ENCODE results near the gene SLC16A7. TPM values are rescaled to one million over a fixed set of nuclear protein-coding genes. Genes with fewer than 3 reads are reported as not detected.

SLC16A7 gene, protein sequence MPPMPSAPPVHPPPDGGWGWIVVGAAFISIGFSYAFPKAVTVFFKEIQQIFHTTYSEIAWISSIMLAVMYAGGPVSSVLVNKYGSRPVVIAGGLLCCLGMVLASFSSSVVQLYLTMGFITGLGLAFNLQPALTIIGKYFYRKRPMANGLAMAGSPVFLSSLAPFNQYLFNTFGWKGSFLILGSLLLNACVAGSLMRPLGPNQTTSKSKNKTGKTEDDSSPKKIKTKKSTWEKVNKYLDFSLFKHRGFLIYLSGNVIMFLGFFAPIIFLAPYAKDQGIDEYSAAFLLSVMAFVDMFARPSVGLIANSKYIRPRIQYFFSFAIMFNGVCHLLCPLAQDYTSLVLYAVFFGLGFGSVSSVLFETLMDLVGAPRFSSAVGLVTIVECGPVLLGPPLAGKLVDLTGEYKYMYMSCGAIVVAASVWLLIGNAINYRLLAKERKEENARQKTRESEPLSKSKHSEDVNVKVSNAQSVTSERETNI
- 100 to 1,000 TPM in 1 of 8 experiments, 10 to 100 TPM in 2, 1 to 10 TPM in 5; 2.5 to 137 (median 6.4) TPM for total RNA-seq

- Histone ChIP-seq H3K4me3 (peak within 1 kb of the TSS; percentile 41 to 61 (median 51)), H3K4me1 (replicated peaks in 1 of 2) (peaks cover 0 to 10% of the 10 kb centered on the region in 2 donors), H3K27ac (peak within 1 kb of the TSS; percentile 91 to 92)
- in situ Hi-C loops (cut with MboI; ENCODE audit: low pct_unique_long_range_greater_than_20kb in 2 of 9, low sequenced_read_pairs in 9 of 9, unreplicated experiment in 9 of 9): loop anchor here in 2 of 9 experiments (25.0 kb wide), 2 partner anchors 159 to 184 kb away; no protein-coding TSS in a partner anchor
- peak; percentile 58 to 87 (median 82) for ATAC-seq (replicated peaks in 6 of 8)
- WGBS, 10 experiments: 0 to 20% (median 0%) methylated on average over 1 to 14 of the region's 61 CpGs; no CpG with 5 or more reads in 5 of the 10 experiments
These were observed at the start of gene SLC16A7 for GRCh38 chr12:59595883-59596540. SLC16A7 (plus strand) TSS chr12:59596029; CDS start chr12:59704802, 108,773 bp downstream.

GRCh38 chr12:59548930-59549329 lies 46.9 kb upstream of the SLC16A7 start:
- H3K4me1 ChIP-seq (replicated peaks in 1 of 2): no peaks in the 10 kb centered on the region
- H3K4me3 ChIP-seq: no peak overlapping the region
- peak in 1 of 8 experiments; percentile 18 for ATAC-seq (replicated peaks in 6 of 8)
- 80 to 100% (median 80%) methylated on average over 1 to 2 of the region's 3 CpGs; no CpG with 5 or more reads in 7 of the 10 experiments for WGBS, 10 experiments
- no peak overlapping the region for H3K27ac ChIP-seq
- in situ Hi-C loops (cut with MboI; ENCODE audit: low pct_unique_long_range_greater_than_20kb in 2 of 9, low sequenced_read_pairs in 9 of 9, unreplicated experiment in 9 of 9): no loop called here

DNA sequence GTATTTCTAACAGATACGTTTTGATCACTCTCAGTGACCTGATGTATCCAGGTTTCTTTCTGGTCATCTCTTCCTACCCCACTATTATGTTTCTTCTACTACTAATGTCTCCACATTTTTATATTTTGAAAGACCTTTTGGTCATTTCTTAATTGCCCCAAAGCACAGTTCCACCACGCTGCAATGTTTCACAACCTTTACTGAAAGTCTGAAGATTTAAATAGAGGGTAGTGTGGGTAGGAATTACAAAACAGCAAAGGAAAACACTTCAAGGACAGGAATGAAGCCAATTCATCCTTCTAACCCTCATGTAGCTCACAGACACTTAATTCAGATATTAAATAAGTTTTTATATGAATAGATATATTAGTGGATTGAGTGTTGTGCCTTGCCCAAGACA lies 36.1 kb upstream of the SLC16A7 start:
- in situ Hi-C loops (cut with MboI; ENCODE audit: low pct_unique_long_range_greater_than_20kb in 2 of 9, low sequenced_read_pairs in 9 of 9, unreplicated experiment in 9 of 9): no loop called here
- WGBS, 10 experiments: 17 to 92% (median 69%) methylated on average over 1 to 2 of the region's 2 CpGs; no CpG with 5 or more reads in 6 of the 10 experiments
- H3K4me3 ChIP-seq: no peak overlapping the region
- H3K4me1 ChIP-seq (replicated peaks in 1 of 2): no peaks in the 10 kb centered on the region
- no peak for ATAC-seq (replicated peaks in 6 of 8)
- H3K27ac ChIP-seq: no peak overlapping the region

DNA sequence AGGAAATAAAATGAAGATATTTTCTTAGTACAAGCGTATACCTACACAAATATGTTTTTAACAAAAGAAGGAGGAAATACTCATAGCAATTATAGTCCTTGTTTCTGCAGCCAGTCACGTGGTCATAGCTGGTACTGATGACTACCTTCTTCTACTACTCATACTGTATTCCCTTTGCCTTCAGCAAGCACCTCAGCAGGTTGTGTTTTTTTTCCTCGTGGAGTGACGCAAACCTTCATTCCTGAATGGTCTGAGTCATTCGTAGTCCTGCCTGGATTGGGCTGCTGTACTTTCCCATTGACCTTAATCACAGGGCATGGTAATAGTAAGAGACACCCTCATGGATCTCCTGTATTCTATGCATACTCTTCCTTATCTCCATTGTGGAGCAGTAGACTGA lies 25.7 kb upstream of the SLC16A7 start:
- in situ Hi-C loops (cut with MboI; ENCODE audit: low pct_unique_long_range_greater_than_20kb in 2 of 9, low sequenced_read_pairs in 9 of 9, unreplicated experiment in 9 of 9): no loop called here
- H3K4me1 ChIP-seq (replicated peaks in 1 of 2): no peaks in the 10 kb centered on the region
- ATAC-seq (replicated peaks in 6 of 8): no peak

DNA sequence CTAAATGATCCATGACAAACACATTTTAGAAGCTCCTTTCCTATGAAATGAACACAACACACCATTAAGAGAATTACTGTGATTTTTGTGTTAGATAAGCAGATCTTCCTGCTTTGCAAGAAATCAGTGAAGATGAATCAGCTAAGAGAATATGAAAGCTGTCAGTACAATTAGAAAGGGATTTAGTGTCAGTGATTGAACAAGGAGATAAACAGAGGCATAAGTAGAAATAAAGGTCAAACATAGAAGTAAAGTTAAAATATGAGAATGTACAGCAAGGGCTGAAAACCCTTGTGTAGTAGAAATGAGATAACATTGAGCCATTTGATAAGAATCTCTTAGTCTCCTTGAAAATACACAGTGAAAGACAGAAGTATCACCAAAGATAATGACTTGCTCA lies 21.4 kb upstream of the SLC16A7 start:
- Histone ChIP-seq H3K27ac (no peak overlapping the region), H3K4me1 (replicated peaks in 1 of 2) (no peaks in the 10 kb centered on the region), H3K4me3 (no peak overlapping the region)
- in situ Hi-C loops (cut with MboI; ENCODE audit: low pct_unique_long_range_greater_than_20kb in 2 of 9, low sequenced_read_pairs in 9 of 9, unreplicated experiment in 9 of 9): no loop called here
- ATAC-seq (replicated peaks in 6 of 8): no peak

More for the DNA sequence above, 25.7 kb upstream of the SLC16A7 start:
- H3K4me3 ChIP-seq: no peak overlapping the region
- WGBS, 10 experiments: 70 to 100% (median 97%) methylated on average over 1 to 5 of the region's 5 CpGs; no CpG with 5 or more reads in 1 of the 10 experiments
- no peak overlapping the region for H3K27ac ChIP-seq

DNA sequence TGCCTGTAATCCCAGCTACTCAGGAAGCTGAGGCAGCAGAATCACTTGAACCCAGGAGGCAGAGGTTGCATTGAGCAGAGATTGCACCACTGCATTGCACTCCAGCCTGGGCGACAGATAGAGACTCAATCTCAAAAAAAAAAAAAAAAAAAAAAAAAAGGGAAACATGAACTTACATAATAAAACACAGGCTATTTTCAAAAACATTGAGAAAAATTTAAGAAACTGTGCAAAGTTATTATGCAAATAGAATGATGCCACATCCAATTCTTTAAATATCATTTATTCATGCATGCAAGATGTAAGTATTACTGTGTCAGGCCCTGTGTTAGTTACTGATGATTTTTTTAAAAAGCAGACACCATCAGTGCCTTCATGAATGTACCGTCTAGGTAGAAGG lies 20.0 kb upstream of the SLC16A7 start:
- no peak for ATAC-seq (replicated peaks in 6 of 8)
- H3K4me3 ChIP-seq: no peak overlapping the region
- 89 to 100% (median 100%) methylated on average over 1 to 2 of the region's 2 CpGs for WGBS, 10 experiments
- in situ Hi-C loops (cut with MboI; ENCODE audit: low pct_unique_long_range_greater_than_20kb in 2 of 9, low sequenced_read_pairs in 9 of 9, unreplicated experiment in 9 of 9): loop anchor here in 2 of 9 experiments (25.0 kb wide), 2 partner anchors 139 to 164 kb away; no protein-coding TSS in a partner anchor
- no peaks in the 10 kb centered on the region for H3K4me1 ChIP-seq (replicated peaks in 1 of 2)
- H3K27ac ChIP-seq: no peak overlapping the region

DNA sequence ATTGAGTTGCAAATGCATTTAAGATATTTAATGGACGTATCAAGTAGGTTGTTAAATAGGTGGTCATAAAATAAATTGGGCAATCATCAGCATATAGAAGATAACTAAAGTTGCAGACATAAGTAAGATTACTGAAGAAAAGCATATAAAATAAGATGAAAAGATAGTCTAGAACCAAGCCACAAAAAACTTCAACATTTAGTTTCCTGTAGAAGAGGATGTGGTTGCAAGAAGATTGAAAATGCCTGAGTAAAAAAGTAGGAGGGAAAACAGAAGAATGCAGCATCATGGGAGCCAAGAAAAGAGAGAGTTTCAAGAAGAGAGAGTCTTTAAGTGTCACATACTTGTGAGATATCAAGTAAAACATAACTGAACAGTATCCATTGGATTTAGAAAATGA lies 17.6 kb upstream of the SLC16A7 start:
- 60 to 100% (median 100%) methylated on average over 1 of the region's 1 CpG; no CpG with 5 or more reads in 1 of the 10 experiments for WGBS, 10 experiments
- Histone ChIP-seq H3K4me3 (no peak overlapping the region), H3K27ac (no peak overlapping the region), H3K4me1 (replicated peaks in 1 of 2) (no peaks in the 10 kb centered on the region)
- in situ Hi-C loops (cut with MboI; ENCODE audit: low pct_unique_long_range_greater_than_20kb in 2 of 9, low sequenced_read_pairs in 9 of 9, unreplicated experiment in 9 of 9): loop anchor here in 2 of 9 experiments (25.0 kb wide), 2 partner anchors 141 to 166 kb away; no protein-coding TSS in a partner anchor
- ATAC-seq (replicated peaks in 6 of 8): no peak

DNA sequence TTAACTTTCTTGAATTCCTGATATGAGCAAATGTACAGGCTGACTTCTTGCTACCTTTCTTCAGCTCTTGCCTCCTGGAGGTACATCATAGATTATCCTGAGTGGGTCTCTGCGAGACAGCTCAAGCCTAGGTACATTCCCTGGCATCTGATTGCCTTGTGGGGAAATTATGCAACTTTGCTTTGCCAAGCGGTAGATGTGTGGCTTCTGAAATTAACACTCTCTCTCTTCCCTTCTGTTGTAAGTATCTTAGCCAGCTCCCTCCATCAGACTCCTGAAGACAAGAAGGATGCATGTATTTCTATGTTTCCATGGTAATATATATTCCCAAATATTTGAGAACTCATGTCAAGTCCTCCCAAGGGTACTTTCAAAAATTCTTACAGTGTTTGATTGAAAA lies 16.2 kb upstream of the SLC16A7 start:
- H3K4me1 ChIP-seq (replicated peaks in 1 of 2): no peaks in the 10 kb centered on the region
- in situ Hi-C loops (cut with MboI; ENCODE audit: low pct_unique_long_range_greater_than_20kb in 2 of 9, low sequenced_read_pairs in 9 of 9, unreplicated experiment in 9 of 9): loop anchor here in 2 of 9 experiments (25.0 kb wide), 2 partner anchors 142 to 167 kb away; no protein-coding TSS in a partner anchor
- no peak overlapping the region for H3K4me3 ChIP-seq
- WGBS, 10 experiments: 71 to 100% (median 86%) methylated on average over 1 to 2 of the region's 2 CpGs; no CpG with 5 or more reads in 3 of the 10 experiments
- ATAC-seq (replicated peaks in 6 of 8): no peak
- no peak overlapping the region for H3K27ac ChIP-seq

GRCh38 chr12:59580050-59580449 lies 15.8 kb upstream of the SLC16A7 start:
- peak in 1 of 8 experiments; percentile 46 for ATAC-seq (replicated peaks in 6 of 8)
- in situ Hi-C loops (cut with MboI; ENCODE audit: low pct_unique_long_range_greater_than_20kb in 2 of 9, low sequenced_read_pairs in 9 of 9, unreplicated experiment in 9 of 9): loop anchor here in 2 of 9 experiments (25.0 kb wide), 2 partner anchors 143 to 168 kb away; no protein-coding TSS in a partner anchor
- Histone ChIP-seq H3K27ac (no peak overlapping the region), H3K4me1 (replicated peaks in 1 of 2) (no peaks in the 10 kb centered on the region), H3K4me3 (no peak overlapping the region)
- WGBS, 10 experiments: 0 to 100% (median 73%) methylated on average over 1 to 2 of the region's 2 CpGs

GRCh38 chr12:59583003-59583712 lies 12.7 kb upstream of the SLC16A7 start:
- ATAC-seq (replicated peaks in 6 of 8): no peak
- 44 to 100% (median 87%) methylated on average over 1 of the region's 1 CpG; no CpG with 5 or more reads in 2 of the 10 experiments for WGBS, 10 experiments
- H3K4me3 ChIP-seq: no peak overlapping the region
- in situ Hi-C loops (cut with MboI; ENCODE audit: low pct_unique_long_range_greater_than_20kb in 2 of 9, low sequenced_read_pairs in 9 of 9, unreplicated experiment in 9 of 9): loop anchor here in 2 of 9 experiments (25.0 kb wide), 2 partner anchors 146 to 171 kb away; no protein-coding TSS in a partner anchor
- no peak overlapping the region for H3K27ac ChIP-seq
- no peaks in the 10 kb centered on the region for H3K4me1 ChIP-seq (replicated peaks in 1 of 2)

DNA sequence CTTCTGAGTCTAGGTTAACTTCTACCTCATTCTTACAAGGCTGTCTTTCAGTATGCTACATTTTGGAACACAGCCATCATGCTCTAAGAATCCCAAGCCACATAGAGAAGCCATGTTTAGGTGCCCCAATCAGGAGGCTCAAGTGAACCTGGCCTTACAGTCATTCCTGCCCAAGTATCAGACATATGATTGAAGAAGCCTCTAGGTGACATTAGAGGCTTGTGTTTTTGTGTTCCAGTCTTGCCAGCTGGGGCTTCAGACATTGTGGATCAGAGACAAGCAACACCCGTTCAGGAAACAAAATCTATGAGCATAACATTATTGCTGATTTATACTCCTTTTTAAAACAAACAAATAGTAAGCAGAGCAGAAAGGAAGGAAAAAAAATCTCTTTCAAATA lies 8.1 kb upstream of the SLC16A7 start:
- Histone ChIP-seq H3K4me1 (replicated peaks in 1 of 2) (no peaks in the 10 kb centered on the region), H3K27ac (no peak overlapping the region), H3K4me3 (no peak overlapping the region)
- in situ Hi-C loops (cut with MboI; ENCODE audit: low pct_unique_long_range_greater_than_20kb in 2 of 9, low sequenced_read_pairs in 9 of 9, unreplicated experiment in 9 of 9): loop anchor here in 2 of 9 experiments (25.0 kb wide), 2 partner anchors 150 to 175 kb away; no protein-coding TSS in a partner anchor
- 80 to 100% (median 95%) methylated on average over 1 of the region's 1 CpG; no CpG with 5 or more reads in 4 of the 10 experiments for WGBS, 10 experiments
- no peak for ATAC-seq (replicated peaks in 6 of 8)

DNA sequence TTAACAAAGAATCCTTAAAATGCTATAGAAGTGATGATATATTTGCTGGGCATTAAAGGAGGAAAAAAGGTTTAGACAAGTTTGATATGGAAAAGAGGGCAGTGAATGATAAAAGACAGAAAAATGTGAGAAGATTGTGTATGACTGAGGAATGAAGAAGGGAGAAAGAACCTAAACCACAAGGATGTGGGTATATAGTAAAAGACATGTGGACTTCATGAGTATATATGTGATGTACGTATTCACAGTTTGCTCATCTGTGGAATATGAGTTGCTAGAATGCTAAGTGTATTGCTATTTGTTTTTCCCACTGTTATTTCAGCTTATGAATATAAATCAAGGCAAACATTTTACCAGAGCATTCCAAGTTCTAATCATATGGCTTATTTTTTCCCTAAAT lies 2.1 kb upstream of the SLC16A7 start:
- 83 to 100% (median 100%) methylated on average over 1 of the region's 1 CpG; no CpG with 5 or more reads in 1 of the 10 experiments for WGBS, 10 experiments
- Histone ChIP-seq H3K4me3 (no peak overlapping the region), H3K4me1 (replicated peaks in 1 of 2) (peaks cover 0 to 10% of the 10 kb centered on the region in 2 donors), H3K27ac (no peak overlapping the region)
- in situ Hi-C loops (cut with MboI; ENCODE audit: low pct_unique_long_range_greater_than_20kb in 2 of 9, low sequenced_read_pairs in 9 of 9, unreplicated experiment in 9 of 9): loop anchor here in 2 of 9 experiments (25.0 kb wide), 2 partner anchors 156 to 181 kb away; no protein-coding TSS in a partner anchor
- ATAC-seq (replicated peaks in 6 of 8): no peak
